ENCODE data around the gene ATP1A2.
"Not testable (repeated sequence)": the region's sequence is repeated elsewhere in the genome, so short reads cannot be mapped to it uniquely, and the experiment has no call there.

The ATP1A2 gene

DNA sequence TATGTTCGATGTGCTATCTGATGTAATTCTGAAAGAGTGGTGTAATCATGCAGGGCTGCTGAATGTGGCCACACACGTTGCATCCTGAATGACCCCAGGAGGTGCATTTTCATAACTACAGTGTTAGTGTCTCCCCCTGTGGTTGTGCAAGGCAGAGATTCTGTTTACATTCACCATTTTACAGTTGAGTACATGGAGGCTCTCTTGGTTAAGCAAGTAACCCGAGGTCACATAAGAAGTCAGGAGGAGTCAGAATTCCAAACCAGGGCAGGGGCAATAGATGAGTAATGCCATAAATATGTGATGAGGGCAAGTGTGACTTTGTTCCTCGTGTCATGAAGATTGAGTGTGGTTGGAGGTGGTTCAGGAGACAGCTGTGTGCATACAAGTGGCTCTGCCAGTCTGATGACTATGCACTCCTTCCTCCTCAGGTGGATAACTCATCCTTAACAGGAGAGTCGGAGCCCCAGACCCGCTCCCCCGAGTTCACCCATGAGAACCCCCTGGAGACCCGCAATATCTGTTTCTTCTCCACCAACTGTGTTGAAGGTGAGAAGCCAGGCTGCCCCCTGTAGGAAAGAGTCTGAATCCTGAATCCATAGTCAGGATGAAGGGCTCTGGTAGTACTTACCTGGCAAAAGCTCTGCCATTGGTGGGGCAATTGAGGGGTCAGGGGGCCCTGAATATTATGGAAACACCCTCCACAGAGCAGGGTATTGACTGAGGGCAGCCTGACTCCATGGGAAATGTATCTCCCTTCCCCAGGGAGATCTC, 9.3 kb downstream of the ATP1A2 start:
- peak; percentile 21 to 23 for DNase-seq

DNA sequence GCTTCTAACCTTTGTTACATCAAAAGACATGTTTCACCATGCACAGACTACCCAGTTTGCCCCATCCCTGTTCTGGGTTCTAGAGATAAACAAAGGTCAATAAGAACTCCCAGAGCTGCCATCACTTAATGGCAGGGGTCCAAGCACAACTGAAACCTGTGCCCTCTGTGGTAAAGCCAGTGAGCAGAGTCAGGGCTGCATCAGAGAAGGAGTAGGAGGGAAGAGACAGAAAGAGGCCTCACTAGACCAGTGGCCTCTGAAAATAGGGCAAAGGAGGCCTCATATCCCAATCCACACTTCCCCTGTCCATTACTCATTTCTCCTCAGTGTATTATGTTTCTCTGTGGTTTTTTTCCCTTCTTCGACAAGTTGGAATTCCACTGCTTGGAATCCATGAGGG, 10.2 kb downstream of the ATP1A2 start:
- peak; percentile 25 to 35 for DNase-seq

DNA sequence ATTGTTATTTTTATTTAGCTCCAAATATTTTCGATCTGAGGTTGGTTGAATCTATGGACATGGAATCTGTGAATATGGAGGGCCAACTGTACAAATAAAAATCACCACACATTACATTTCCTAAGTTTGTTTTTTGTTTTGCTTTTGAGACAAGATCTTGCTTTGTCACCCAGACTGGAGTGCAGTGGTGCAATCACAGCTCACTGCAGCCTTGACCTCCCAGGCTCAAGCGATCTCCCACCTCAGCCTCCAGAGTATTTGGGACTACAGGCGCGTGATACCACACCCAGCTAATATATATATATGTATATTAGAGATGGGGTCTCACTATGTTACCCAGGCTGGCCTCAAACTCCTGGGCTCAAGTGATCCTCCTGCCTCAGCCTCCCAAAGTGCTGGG, 10.8 kb downstream of the ATP1A2 start:
- DNase-seq: not testable (repeated sequence)

GRCh38 chr1:160127381-160127780, 11.8 kb downstream of the ATP1A2 start:
- no peak for DNase-seq

DNA sequence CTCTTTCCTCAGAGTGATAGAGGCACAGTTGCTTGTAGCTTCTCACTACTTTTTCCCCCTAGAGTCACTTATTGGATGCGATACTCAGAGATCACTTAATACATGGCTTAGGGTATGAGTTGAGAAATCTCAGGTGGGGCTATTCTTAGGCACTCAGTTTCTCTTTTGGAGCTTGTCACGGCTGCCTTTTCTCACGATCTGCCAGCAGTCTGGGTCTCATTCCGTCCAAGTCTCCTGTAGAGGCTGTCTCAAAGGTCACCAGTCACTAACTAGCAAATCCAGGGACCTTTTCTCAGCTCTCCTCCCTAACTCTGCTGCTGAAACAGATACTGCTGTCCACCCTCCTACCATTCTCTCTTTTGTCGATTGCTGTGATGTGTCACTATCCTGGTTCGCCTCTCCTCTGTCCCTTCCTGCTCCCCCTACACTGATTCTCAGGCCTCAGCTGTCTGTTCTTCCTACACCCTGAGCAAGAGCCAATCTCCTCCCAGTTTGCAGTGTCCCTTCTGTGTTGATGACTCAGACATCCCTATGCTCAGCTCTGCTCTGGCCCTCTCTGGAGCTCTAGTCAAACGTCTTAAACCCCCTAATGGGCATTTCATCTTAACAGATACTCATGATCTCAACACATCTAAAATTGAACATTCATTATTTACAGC, 12.4 kb downstream of the ATP1A2 start:
- DNase-seq: peak; percentile 48 to 65

- no peak for DNase-seq
These were observed 13.1 kb downstream of the ATP1A2 start for GRCh38 chr1:160128636-160129035.

GRCh38 chr1:160129046-160129445, 13.5 kb downstream of the ATP1A2 start:
- no peak for DNase-seq

- DNase-seq: no peak
These were observed 14.0 kb downstream of the ATP1A2 start for GRCh38 chr1:160129558-160129957.

DNA sequence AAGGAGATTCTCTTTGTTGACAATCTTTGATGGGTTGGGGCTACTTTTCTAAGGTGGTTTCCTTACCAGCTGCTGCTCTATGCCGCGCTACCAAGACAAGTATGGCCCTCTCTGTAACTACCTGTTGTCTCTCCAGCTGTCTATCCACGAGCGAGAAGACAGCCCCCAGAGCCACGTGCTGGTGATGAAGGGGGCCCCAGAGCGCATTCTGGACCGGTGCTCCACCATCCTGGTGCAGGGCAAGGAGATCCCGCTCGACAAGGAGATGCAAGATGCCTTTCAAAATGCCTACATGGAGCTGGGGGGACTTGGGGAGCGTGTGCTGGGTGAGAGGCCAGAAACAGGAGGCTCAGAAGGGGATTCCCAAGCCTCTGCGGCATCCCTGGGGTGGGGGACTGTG, 14.4 kb downstream of the ATP1A2 start:
- no peak for DNase-seq

DNA sequence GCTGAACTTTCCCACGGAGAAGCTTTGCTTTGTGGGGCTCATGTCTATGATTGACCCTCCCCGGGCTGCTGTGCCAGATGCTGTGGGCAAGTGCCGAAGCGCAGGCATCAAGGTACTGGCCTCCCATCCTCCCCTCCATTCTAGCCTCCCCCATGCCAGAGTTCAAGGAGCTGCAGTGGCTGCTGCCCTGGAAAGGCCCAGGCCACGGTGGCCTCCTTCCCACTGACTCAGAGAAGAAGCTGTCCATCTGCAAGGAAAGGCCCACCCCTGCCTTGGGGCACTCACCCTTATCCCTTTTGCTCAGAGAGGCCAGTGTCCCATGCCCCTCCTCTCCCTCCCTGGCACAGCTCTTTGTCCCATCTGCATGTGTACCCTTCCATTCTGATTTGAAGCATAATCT, 14.9 kb downstream of the ATP1A2 start:
- no peak for DNase-seq

DNA sequence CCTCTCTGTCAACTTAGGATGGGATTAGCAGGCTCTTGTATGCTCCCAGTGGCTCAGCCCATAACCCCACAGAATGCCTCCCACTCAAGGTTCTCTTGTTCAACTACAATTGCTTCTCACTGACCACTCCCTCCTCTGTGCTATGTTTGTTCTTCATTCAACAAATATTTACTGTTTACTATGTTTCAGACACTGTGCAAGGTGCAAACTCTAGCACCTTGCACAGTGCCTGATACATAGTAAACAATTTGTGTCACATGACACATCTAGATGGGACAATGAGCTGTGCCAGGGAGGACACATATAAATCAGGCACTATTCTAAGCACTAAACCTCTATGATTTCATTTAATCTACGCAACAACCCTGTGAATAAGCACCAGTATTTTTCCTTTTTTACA, 15.4 kb downstream of the ATP1A2 start:
- DNase-seq: no peak

- no peak for DNase-seq
These were observed 16.4 kb downstream of the ATP1A2 start for GRCh38 chr1:160131803-160132565.

DNA sequence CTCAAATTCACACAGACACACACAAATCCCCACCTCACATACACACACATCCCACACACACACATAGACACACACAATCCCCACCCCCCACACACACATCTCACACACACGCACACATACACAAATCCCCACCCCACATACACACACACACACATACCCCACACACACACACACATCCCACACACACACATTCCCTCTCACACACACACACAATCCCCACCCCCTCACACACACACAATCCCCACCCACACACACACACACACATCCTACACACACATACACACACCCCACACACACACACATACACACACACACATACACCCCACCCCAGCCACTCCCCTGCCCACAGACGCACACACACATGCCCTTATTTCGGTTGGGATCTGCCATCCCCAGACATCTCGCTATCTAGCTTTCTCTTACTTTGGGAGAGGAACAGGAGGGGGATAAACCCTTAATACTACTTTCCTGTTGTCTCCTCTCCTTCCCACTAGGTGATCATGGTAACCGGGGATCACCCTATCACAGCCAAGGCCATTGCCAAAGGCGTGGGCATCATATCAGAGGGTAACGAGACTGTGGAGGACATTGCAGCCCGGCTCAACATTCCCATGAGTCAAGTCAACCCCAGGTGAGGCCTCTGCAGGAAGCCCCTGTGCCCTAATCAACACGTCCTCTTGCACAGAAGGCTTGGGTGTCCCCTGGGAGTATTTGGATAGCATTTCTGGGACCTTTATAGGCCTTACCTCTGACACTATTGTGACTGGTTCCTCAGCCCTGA, 18.6 kb downstream of the ATP1A2 start:
- no peak for DNase-seq

DNA sequence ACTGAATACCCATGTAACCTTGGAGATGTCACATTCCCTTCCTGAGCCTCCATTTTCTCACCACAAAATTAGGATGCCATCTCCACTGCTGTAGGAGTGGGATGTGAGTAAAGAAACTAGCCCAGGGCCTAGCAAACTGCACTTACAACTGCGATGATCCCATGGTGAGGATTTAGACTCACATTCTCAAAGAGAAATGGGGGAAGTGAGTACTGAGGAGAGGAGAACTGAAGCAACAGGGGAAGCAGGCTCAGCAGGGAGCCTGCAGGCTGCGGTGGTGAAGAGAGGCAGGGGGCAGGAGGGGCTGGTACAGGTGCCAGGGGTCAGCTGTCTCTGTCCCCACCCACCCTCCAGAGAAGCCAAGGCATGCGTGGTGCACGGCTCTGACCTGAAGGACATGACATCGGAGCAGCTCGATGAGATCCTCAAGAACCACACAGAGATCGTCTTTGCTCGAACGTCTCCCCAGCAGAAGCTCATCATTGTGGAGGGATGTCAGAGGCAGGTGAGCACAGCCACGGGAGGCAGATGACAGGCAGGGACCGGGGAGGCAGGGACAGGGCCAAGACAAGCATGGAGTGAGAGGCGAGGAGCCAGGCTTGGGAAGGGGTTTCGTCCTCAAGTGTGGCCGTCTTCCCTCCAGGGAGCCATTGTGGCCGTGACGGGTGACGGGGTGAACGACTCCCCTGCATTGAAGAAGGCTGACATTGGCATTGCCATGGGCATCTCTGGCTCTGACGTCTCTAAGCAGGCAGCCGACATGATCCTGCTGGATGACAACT, 19.4 kb downstream of the ATP1A2 start:
- peak; percentile 45 to 54 for DNase-seq

DNA sequence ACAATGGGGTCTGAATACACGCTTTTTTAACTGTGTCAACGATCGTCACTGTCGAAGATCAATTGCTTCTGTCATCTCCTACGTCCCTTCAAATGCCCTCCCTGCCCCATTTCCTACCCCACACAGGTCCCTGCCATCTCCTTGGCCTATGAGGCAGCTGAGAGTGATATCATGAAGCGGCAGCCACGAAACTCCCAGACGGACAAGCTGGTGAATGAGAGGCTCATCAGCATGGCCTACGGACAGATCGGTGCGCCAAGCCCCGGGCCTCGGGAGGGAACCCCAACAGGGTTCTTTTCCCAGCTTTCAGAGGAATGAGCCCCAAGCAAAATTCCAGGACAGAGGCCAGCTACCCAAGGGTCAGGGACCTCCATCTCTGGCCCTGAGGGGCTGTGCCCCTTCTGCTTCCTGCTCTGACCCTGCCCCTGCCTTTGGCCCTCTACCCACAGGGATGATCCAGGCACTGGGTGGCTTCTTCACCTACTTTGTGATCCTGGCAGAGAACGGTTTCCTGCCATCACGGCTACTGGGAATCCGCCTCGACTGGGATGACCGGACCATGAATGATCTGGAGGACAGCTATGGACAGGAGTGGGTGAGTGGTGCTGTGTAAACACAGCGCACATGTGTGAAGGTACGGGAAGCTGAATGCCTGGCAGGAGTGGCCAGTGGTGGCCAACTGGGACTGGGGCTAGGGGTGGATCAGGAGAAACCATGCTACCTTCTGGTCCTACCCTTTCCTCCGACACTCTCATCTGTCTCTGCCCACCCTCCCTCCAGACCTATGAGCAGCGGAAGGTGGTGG, 20.8 kb downstream of the ATP1A2 start:
- no peak for DNase-seq

DNA sequence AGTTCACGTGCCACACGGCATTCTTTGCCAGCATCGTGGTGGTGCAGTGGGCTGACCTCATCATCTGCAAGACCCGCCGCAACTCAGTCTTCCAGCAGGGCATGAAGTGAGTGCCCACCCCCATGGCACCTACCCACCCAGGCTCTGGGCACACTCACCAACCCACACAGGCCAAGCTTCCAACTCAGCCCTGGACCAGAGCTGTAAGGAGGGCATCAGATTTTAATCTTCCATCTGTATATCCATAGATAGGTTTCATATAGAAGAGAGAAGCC, 21.3 kb downstream of the ATP1A2 start:
- no peak for DNase-seq

- no peak for DNase-seq
These were observed 21.8 kb downstream of the ATP1A2 start for GRCh38 chr1:160137216-160137862.

DNA sequence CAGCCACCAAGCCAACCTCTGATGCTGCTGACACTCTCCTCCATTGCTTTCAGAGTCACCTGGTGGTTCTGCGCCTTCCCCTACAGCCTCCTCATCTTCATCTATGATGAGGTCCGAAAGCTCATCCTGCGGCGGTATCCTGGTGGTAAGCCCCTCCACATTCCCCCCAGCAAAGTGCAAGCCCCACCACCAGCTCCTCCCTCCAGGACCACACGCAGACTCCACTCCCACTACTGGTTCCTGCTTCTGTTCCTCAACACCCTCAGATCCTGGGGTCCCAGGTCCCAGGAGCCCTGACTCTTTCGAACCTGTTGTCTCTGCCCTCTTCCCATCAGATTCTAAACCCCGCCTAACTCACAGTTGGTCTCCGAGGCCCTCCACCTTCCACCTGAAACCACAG, 24.3 kb downstream of the ATP1A2 start:
- no peak for DNase-seq

DNA sequence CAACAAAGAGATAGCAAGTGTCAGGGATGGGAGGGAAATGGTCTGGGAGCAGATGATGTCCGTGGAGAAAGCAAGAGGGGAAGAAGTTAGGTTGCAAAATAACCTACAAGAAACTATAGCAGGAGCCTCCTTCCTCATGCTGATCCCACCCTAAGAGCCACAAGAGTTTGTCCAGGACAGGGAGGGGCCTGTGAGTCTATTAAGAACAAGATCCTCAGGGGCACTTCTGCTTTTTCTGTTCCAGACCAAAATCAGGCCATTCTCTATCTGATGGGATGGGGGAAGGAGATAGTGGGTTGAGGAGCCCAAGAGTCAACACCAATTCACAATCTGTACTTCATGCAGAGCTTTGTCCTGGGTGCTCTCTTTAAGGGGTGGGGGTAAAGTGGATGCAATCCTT, 28.1 kb downstream of the ATP1A2 start:
- peak; percentile 78 to 87 for DNase-seq

DNA sequence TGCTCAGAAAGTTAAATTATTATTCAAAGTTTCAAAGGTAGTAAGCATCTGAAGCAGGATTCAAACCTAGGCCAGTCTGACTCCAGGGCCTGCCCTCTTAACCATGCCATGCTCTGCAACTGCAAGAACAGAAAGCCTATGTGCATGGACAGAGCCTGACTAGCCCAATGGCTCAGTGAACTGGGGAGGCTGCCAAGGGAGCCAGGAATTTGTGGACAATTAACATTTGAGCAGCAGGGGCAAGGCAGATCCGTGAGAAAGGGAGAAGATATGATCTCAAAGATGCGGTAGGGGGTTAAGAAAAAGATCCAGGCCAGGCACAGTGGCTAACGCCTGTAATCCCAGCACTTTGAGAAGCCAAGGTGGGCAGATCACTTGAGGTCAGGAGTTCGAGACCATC, 29.4 kb downstream of the ATP1A2 start:
- DNase-seq: no peak

- DNase-seq: no peak
These were observed 30.5 kb downstream of the ATP1A2 start for GRCh38 chr1:160146107-160146506.
